ENCODE results near the gene CDH15. TPM values are rescaled to one million over a fixed set of nuclear protein-coding genes. Genes with fewer than 3 reads are reported as not detected.

Gene CDH15
- total RNA-seq, 1 donor from 2014 or later: 0.18 TPM

DNA sequence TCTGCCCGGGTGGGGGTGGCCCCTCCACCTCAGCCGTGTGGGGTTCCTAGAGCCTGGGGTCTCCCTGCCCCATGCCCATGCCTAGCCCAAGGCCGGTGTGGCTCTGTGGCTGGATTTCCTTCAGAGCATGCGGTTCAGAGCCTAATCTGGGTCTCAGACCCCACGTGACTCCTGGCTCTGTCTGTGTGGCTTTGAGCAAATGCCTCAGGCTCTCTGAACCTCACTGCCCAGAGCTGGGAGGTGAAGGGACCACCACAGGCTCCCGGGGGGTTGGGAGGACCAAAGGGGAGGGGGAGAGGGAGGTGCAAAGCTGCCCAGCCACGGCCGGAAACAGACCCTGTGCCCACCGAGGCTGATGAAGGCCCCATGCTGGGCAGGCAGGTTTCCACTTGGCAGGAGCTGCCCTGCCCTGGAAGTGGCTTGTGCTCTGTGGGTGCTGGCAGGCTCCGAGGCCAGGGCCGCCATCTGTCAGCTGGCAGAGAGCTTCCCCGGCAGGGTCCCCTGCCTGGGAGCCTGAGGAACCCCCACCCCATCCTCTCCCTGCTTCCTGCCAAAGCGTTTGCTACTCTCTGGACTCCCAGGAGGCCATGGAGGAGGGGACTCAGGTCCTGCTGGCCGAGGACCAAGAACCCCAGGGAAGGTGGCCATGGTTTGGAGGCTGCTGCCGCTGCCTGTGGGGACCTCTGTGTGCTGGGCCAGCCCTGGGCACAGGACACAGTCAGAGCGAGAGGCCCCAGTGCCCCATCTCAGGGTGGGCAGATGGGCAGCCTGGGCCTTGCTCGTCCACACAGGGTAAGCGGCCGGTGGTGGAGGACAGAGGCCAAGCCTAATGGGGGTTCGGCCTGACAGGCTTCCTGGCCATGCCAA, 4.0 kb downstream of the CDH15 start:
- no peak for FAIRE-seq

GRCh38 chr16:89176147-89176690, 4.7 kb downstream of the CDH15 start:
- Mint-ChIP-seq H3K4me1 (ENCODE audit: low read depth, unreplicated experiment) (no peaks in the 10 kb centered on the region), H3K27me3 (ENCODE audit: low read depth, unreplicated experiment) (peaks cover 13% of the 10 kb centered on the region), H3K27ac (ENCODE audit: unreplicated experiment) (no peak overlapping the region), H3K4me3 (ENCODE audit: unreplicated experiment) (no peak overlapping the region), H3K9me3 (ENCODE audit: unreplicated experiment) (no peaks in the 10 kb centered on the region), H3K36me3 (ENCODE audit: low read depth, unreplicated experiment) (no peaks in the 10 kb centered on the region)
- no peak for TF ChIP-seq EZH2 (IDR thresholded peaks at IDR 0.05; ENCODE audit: insufficient read depth, low read length)
- TF ChIP-seq, protein P1, sequence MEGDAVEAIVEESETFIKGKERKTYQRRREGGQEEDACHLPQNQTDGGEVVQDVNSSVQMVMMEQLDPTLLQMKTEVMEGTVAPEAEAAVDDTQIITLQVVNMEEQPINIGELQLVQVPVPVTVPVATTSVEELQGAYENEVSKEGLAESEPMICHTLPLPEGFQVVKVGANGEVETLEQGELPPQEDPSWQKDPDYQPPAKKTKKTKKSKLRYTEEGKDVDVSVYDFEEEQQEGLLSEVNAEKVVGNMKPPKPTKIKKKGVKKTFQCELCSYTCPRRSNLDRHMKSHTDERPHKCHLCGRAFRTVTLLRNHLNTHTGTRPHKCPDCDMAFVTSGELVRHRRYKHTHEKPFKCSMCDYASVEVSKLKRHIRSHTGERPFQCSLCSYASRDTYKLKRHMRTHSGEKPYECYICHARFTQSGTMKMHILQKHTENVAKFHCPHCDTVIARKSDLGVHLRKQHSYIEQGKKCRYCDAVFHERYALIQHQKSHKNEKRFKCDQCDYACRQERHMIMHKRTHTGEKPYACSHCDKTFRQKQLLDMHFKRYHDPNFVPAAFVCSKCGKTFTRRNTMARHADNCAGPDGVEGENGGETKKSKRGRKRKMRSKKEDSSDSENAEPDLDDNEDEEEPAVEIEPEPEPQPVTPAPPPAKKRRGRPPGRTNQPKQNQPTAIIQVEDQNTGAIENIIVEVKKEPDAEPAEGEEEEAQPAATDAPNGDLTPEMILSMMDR (IDR thresholded peaks at IDR 0.05; ENCODE audit: insufficient read depth, low read depth, low read length): no peak
- H3K27me3 ChIP-seq (ENCODE audit: insufficient read depth, low read length): no peaks in the 10 kb centered on the region
- H3K4me3 ChIP-seq (ENCODE audit: insufficient read depth, low read depth, low read length): no peak overlapping the region
- no peak overlapping the region for H2AFZ ChIP-seq (ENCODE audit: low read depth, low read length)
- no peaks in the 10 kb centered on the region for H4K20me1 ChIP-seq (ENCODE audit: insufficient read depth, low read length)
- no peak overlapping the region for H3K27ac ChIP-seq (ENCODE audit: low read depth, low read length)
- no peaks in the 10 kb centered on the region for H3K4me1 ChIP-seq (ENCODE audit: insufficient read depth, low read length)
- no peak overlapping the region for H3K4me2 ChIP-seq (ENCODE audit: low read length)
- no peak for DNase-seq (ENCODE audit: low read depth)
- FAIRE-seq: no peak
- H3K9ac ChIP-seq (ENCODE audit: low read length): no peak overlapping the region
- H3K79me2 ChIP-seq (ENCODE audit: insufficient read depth, low read length): no peaks in the 10 kb centered on the region
- H3K36me3 ChIP-seq (ENCODE audit: insufficient read depth, low read length): no peaks in the 10 kb centered on the region
- H3K9me3 ChIP-seq (ENCODE audit: insufficient read depth, low read depth, low read length): no peaks in the 10 kb centered on the region

More for the DNA sequence above, 4.0 kb downstream of the CDH15 start:
- no peaks in the 10 kb centered on the region for H3K79me2 ChIP-seq (ENCODE audit: insufficient read depth, low read length)
- H3K36me3 Mint-ChIP-seq (ENCODE audit: low read depth, unreplicated experiment): no peaks in the 10 kb centered on the region
- peaks cover 16% of the 10 kb centered on the region for H3K27me3 Mint-ChIP-seq (ENCODE audit: low read depth, unreplicated experiment)
- no peak overlapping the region for H3K27ac Mint-ChIP-seq (ENCODE audit: unreplicated experiment)
- H4K20me1 ChIP-seq (ENCODE audit: insufficient read depth, low read length): no peaks in the 10 kb centered on the region
- TF ChIP-seq EZH2 (IDR thresholded peaks at IDR 0.05; ENCODE audit: insufficient read depth, low read length): no peak
- TF ChIP-seq, protein P1 (IDR thresholded peaks at IDR 0.05; ENCODE audit: insufficient read depth, low read depth, low read length): no peak
- no peaks in the 10 kb centered on the region for H3K36me3 ChIP-seq (ENCODE audit: insufficient read depth, low read length)
- H3K27me3 ChIP-seq (ENCODE audit: insufficient read depth, low read length): no peaks in the 10 kb centered on the region
- no peak for DNase-seq (ENCODE audit: low read depth)
- H3K4me1 Mint-ChIP-seq (ENCODE audit: low read depth, unreplicated experiment): no peaks in the 10 kb centered on the region
- no peak overlapping the region for H2AFZ ChIP-seq (ENCODE audit: low read depth, low read length)
- no peak overlapping the region for H3K4me3 ChIP-seq (ENCODE audit: insufficient read depth, low read depth, low read length)
- no peak overlapping the region for H3K4me3 Mint-ChIP-seq (ENCODE audit: unreplicated experiment)
- H3K4me1 ChIP-seq (ENCODE audit: insufficient read depth, low read length): no peaks in the 10 kb centered on the region
- H3K27ac ChIP-seq (ENCODE audit: low read depth, low read length): no peak overlapping the region
- no peak overlapping the region for H3K4me2 ChIP-seq (ENCODE audit: low read length)
- H3K9ac ChIP-seq (ENCODE audit: low read length): no peak overlapping the region
- no peaks in the 10 kb centered on the region for H3K9me3 ChIP-seq (ENCODE audit: insufficient read depth, low read depth, low read length)
- H3K9me3 Mint-ChIP-seq (ENCODE audit: unreplicated experiment): no peaks in the 10 kb centered on the region

- H3K9me3 ChIP-seq (ENCODE audit: insufficient read depth, low read depth, low read length): no peaks in the 10 kb centered on the region
- peaks cover 14% of the 10 kb centered on the region for H3K27me3 Mint-ChIP-seq (ENCODE audit: low read depth, unreplicated experiment)
- H3K9me3 Mint-ChIP-seq (ENCODE audit: unreplicated experiment): no peaks in the 10 kb centered on the region
- DNase-seq (ENCODE audit: low read depth) (no peak), FAIRE-seq (no peak)
- H4K20me1 ChIP-seq (ENCODE audit: insufficient read depth, low read length): no peaks in the 10 kb centered on the region
- H3K27me3 ChIP-seq (ENCODE audit: insufficient read depth, low read length): no peaks in the 10 kb centered on the region
- H3K4me3 Mint-ChIP-seq (ENCODE audit: unreplicated experiment): no peak overlapping the region
- no peak overlapping the region for H2AFZ ChIP-seq (ENCODE audit: low read depth, low read length)
- H3K36me3 Mint-ChIP-seq (ENCODE audit: low read depth, unreplicated experiment): no peaks in the 10 kb centered on the region
- no peaks in the 10 kb centered on the region for H3K4me1 Mint-ChIP-seq (ENCODE audit: low read depth, unreplicated experiment)
- H3K4me1 ChIP-seq (ENCODE audit: insufficient read depth, low read length): no peaks in the 10 kb centered on the region
- H3K27ac Mint-ChIP-seq (ENCODE audit: unreplicated experiment): no peak overlapping the region
- H3K27ac ChIP-seq (ENCODE audit: low read depth, low read length): no peak overlapping the region
- no peak overlapping the region for H3K9ac ChIP-seq (ENCODE audit: low read length)
- H3K79me2 ChIP-seq (ENCODE audit: insufficient read depth, low read length): no peaks in the 10 kb centered on the region
- TF ChIP-seq, protein P1 (IDR thresholded peaks at IDR 0.05; ENCODE audit: insufficient read depth, low read depth, low read length): no peak
- TF ChIP-seq EZH2 (IDR thresholded peaks at IDR 0.05; ENCODE audit: insufficient read depth, low read length): no peak
- no peaks in the 10 kb centered on the region for H3K36me3 ChIP-seq (ENCODE audit: insufficient read depth, low read length)
- H3K4me2 ChIP-seq (ENCODE audit: low read length): no peak overlapping the region
- no peak overlapping the region for H3K4me3 ChIP-seq (ENCODE audit: insufficient read depth, low read depth, low read length)
These were observed 5.2 kb downstream of the CDH15 start for GRCh38 chr16:89176717-89177116.

Measured in astrocyte (in vitro differentiated cells and primary cell).